ENCODE measurements around the gene VIL1. TPM values are rescaled to one million over a fixed set of nuclear protein-coding genes. Genes with fewer than 3 reads are reported as not detected.

The VIL1 gene
- total RNA-seq, 6 donors from 2014 or later = 0.29 to 0.76 (median 0.40) TPM; not detected in 3

DNA sequence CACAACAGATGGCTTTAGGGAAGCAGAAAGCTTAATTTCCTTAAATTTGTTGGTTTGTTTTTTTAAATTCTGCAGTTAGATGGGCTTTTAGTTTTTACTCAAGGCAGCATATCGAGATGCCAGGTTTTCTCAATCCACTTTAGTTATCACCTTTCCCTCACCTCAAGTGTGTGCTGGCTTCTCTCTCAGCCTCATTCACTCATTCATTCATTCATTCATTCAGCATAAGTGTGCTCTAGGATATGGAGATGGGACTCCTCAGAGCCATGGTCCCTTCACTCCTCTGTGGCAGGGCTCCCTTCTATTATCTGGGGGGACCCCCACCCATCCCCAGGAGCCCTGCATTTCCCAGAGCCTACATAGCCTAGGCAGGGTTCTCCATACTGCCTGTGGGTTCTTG lies 19.0 kb downstream of the VIL1 start:
- WGBS, 2 donors = 87 to 96% methylated on average over 1 of the region's 1 CpG
- no peaks in the 10 kb centered on the region for H3K9me3 ChIP-seq
- H3K4me1 ChIP-seq = no peaks in the 10 kb centered on the region
- TF ChIP-seq POLR2AphosphoS5 (IDR thresholded peaks at IDR 0.05) (no peak), CTCF (IDR thresholded peaks at IDR 0.05) (no peak), EP300 (IDR thresholded peaks at IDR 0.05) (no peak), POLR2A (IDR thresholded peaks at IDR 0.05) (no peak)
- H3K27me3 ChIP-seq = no peaks in the 10 kb centered on the region
- H3K4me3 ChIP-seq = no peak overlapping the region
- peak; percentile 16 to 32 for ATAC-seq (ENCODE audit: low FRiP score in 2 of 2)
- H3K36me3 ChIP-seq = no peaks in the 10 kb centered on the region
- H3K27ac ChIP-seq = no peak overlapping the region
- DNase-seq = no peak

DNA sequence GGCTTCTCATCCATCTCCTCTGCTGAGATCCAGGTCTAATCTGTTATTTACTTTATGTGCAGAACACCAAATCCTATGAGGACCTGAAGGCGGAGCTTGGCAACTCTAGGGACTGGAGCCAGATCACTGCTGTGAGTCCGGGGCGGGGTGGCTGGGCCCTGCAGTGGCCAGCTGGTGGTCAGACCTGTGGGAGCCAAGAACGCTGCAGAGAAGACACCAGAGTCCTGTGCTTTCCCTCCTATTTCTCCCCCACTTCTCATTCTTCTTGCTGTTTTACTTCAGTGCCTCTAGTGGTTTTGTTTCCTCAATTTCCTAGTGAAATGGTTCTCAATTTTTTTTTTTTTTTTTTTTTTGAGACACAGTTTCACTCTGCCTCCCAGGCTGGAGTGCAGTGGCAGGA lies 19.7 kb downstream of the VIL1 start:
- peak in 1 of 2 donors; percentile 48 for DNase-seq
- no peak for ATAC-seq (ENCODE audit: low FRiP score in 2 of 2)

DNA sequence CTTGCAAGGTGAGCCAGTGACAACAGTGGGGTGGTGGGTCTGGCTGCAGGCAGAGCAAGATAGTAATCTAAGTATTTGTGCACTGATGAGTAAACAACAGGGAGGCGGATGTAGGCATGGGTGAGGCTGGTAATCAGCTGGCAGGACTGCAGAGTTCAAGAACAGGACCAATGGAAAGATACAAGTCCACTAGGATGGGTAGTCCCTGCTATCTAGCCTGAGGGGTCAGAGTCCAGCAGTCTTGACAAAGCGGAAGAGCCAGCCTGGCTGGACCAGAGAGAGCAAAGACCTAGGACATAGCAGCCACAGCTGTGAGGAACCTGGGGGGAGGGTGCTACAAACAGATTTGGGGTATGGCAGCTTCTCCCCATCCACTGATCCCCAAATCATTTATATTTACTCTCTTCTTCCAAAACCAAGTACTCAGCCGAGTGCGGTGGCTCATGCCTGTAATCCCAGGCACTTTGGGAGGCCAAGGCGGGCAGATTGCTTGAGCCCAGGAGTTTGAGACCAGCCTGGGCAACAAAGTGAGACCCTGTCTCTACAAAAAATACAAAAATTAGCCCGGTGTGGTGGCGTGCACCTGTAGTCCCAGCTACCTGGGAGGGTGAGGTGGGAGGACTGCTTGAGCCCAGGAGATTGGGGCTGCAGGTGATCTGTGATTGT lies 25.9 kb downstream of the VIL1 start:
- Histone ChIP-seq H3K27ac (no peak overlapping the region), H3K36me3 (peaks cover 0 to 15% (median 6%) of the 10 kb centered on the region in 4 donors), H3K9me3 (no peaks in the 10 kb centered on the region), H3K4me1 (no peaks in the 10 kb centered on the region), H3K27me3 (no peaks in the 10 kb centered on the region), H3K4me3 (no peak overlapping the region)
- ATAC-seq (ENCODE audit: low FRiP score in 2 of 2) (no peak), DNase-seq (no peak)
- no peak for TF ChIP-seq POLR2AphosphoS5 (IDR thresholded peaks at IDR 0.05)
- 93 to 96% methylated on average over 7 of the region's 7 CpGs for WGBS, 2 donors

More for the DNA sequence above, 19.7 kb downstream of the VIL1 start:
- no peaks in the 10 kb centered on the region for H3K27me3 ChIP-seq
- no peak for TF ChIP-seq CTCF (IDR thresholded peaks at IDR 0.05)
- no peak for TF ChIP-seq EP300 (IDR thresholded peaks at IDR 0.05)
- no peak for TF ChIP-seq POLR2AphosphoS5 (IDR thresholded peaks at IDR 0.05)
- no peak for TF ChIP-seq POLR2A (IDR thresholded peaks at IDR 0.05)
- no peak overlapping the region for H3K27ac ChIP-seq
- no peaks in the 10 kb centered on the region for H3K4me1 ChIP-seq
- WGBS, 2 donors = 44 to 74% methylated on average over 4 of the region's 4 CpGs
- H3K36me3 ChIP-seq = no peaks in the 10 kb centered on the region
- no peak overlapping the region for H3K4me3 ChIP-seq
- H3K9me3 ChIP-seq = no peaks in the 10 kb centered on the region

- Histone ChIP-seq H3K9me3 (no peaks in the 10 kb centered on the region), H3K27ac (no peak overlapping the region), H3K27me3 (no peaks in the 10 kb centered on the region), H3K36me3 (peaks cover 0 to 16% (median 6%) of the 10 kb centered on the region in 4 donors), H3K4me3 (no peak overlapping the region), H3K4me1 (no peaks in the 10 kb centered on the region)
- no peak for DNase-seq
- TF ChIP-seq CTCF (IDR thresholded peaks at IDR 0.05) (no peak), POLR2AphosphoS5 (IDR thresholded peaks at IDR 0.05) (no peak), POLR2A (IDR thresholded peaks at IDR 0.05) (no peak)
- no peak for ATAC-seq (ENCODE audit: low FRiP score in 2 of 2)
Observed at GRCh38 chr2:218445602-218446001, 26.7 kb downstream of the VIL1 start.

DNA sequence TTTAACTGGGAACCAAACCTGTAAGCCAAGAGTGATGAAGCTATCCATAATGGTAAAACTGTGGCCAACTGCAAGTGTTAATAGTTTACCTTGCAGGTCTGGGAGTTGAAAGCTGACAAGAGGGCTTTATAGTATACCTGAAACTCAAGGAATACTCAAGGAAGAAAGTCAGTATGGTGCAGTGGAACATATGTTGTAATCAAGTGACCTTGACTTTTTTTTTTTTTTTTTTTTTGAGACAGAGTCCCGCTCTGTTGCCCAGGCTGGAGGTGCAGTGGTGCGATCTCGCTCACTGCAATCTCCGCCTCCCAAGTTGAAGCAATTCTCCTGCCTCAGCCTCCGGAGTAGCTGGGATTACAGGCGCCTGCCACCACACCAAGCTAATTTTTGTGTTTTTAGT lies 27.6 kb downstream of the VIL1 start:
- TF ChIP-seq CTCF (IDR thresholded peaks at IDR 0.05) = no peak
- no peak for TF ChIP-seq POLR2A (IDR thresholded peaks at IDR 0.05)
- TF ChIP-seq POLR2AphosphoS5 (IDR thresholded peaks at IDR 0.05) = no peak
- no peak for TF ChIP-seq EP300 (IDR thresholded peaks at IDR 0.05)

More for the DNA sequence above, 27.6 kb downstream of the VIL1 start:
- H3K4me3 ChIP-seq = no peak overlapping the region
- 93 to 98% methylated on average over 6 of the region's 6 CpGs for WGBS, 2 donors
- no peaks in the 10 kb centered on the region for H3K9me3 ChIP-seq
- DNase-seq = no peak
- H3K4me1 ChIP-seq = no peaks in the 10 kb centered on the region
- H3K36me3 ChIP-seq = peaks cover 0 to 16% (median 6%) of the 10 kb centered on the region in 4 donors
- H3K27ac ChIP-seq = no peak overlapping the region
- no peak for ATAC-seq (ENCODE audit: low FRiP score in 2 of 2)
- H3K27me3 ChIP-seq = no peaks in the 10 kb centered on the region
